Kidney (tissue), 14 donors: ENCODE results near the gene POMGNT2. TPM values are rescaled to one million over a fixed set of nuclear protein-coding genes. Genes with fewer than 3 reads are reported as not detected.
A peak's percentile ranks its signal among the peaks of the same experiment; 100 is the strongest.
"Not testable (repeated sequence)": the region's sequence is repeated elsewhere in the genome, so short reads cannot be mapped to it uniquely, and the experiment has no call there.

ENCODE experiments used
- DNase-seq, 5 donors: peaks; one replicate each; pipeline ENCODE4 v3.0.0-alpha.2; 2013 to 2020
- FAIRE-seq: peaks from 2 replicates; lab custom pipeline; 2012; peaks lifted over from hg19 to GRCh38; lab: Jason Lieb, UNC
- H3K27ac ChIP-seq, 2 donors: one replicate each; pipeline ENCODE4 v1.7.0; 2013; ENCODE audit warnings: low read depth in 2 of 2, low read length in 2 of 2, inconsistent platforms in 1 of 2
- H3K27me3 ChIP-seq: one replicate; pipeline ENCODE4 v1.7.1; 2013; ENCODE audit warnings: low read length, inconsistent platforms; ENCODE audit not compliant: control insufficient read depth, insufficient read depth
- H3K36me3 ChIP-seq, 3 donors: one replicate each; pipeline versions ENCODE4 v1.7.0 to v1.7.1; 2013; ENCODE audit warnings: low read length in 3 of 3, control low read depth in 1 of 3, inconsistent platforms in 1 of 3; ENCODE audit not compliant: insufficient read depth in 3 of 3, control insufficient read depth in 2 of 3
- H3K4me1 ChIP-seq, 3 donors: one replicate each; pipeline versions ENCODE4 v1.7.0 to v1.7.1; 2013; ENCODE audit warnings: low read length in 3 of 3, inconsistent platforms in 1 of 3, low read depth in 1 of 3; ENCODE audit not compliant: control insufficient read depth in 2 of 3, insufficient read depth in 2 of 3
- H3K4me3 ChIP-seq, 3 donors: one replicate each; pipeline versions ENCODE4 v1.7.0 to v1.8.1; 2013; ENCODE audit warnings: low read length in 3 of 3, control low read depth in 1 of 3, inconsistent platforms in 1 of 3
- H3K9ac ChIP-seq, 3 donors: one replicate each; pipeline versions ENCODE4 v1.7.0 to v1.7.1; 2013; ENCODE audit warnings: low read length in 3 of 3, control low read depth in 1 of 3, inconsistent platforms in 1 of 3
- H3K9me3 ChIP-seq, 3 donors: one replicate each; pipeline versions ENCODE4 v1.7.0 to v1.7.1; 2013; ENCODE audit warnings: low read length in 3 of 3, control low read depth in 1 of 3, inconsistent platforms in 1 of 3; ENCODE audit not compliant: control insufficient read depth in 2 of 3, insufficient read depth in 1 of 3
- CTCF ChIP-seq: IDR thresholded peaks from 3 replicates; pipeline ENCODE4 v1.5.1; 2012; ENCODE audit warnings: mild to moderate bottlenecking, moderate library complexity, borderline replicate concordance; ENCODE audit not compliant: insufficient read depth; ENCODE audit errors: extremely low read depth
- intact Hi-C: fragments of 100-400 bp; cut with DNase I; formaldehyde crosslinking; loops from one replicate; pipeline ENCODE4 v1.11.1; 2022
- polyA plus RNA-seq: library from polyadenylated mRNA; stranded (reverse); fragments of 350-450 nt; fragmentation: Illumina TruSeq; extraction: RNeasy Lipid Tissue Mini Kit (QIAGEN cat#74804); gene quantifications from one replicate; pipeline ENCODE4 v1.2.3, GENCODE V29; 2014; ENCODE audit warnings: low read depth, low replicate concordance; ENCODE audit not compliant: insufficient read depth
- total RNA-seq: library from RNA; stranded (reverse); fragmentation: NEBNext Ultra II Directional; extraction: Animal tissue kit (Norgen Biotek cat#: 25700); gene quantifications from one replicate; pipeline ENCODE4 v1.2.1, GENCODE V29; 2021
- donor health status: control.
- donor health status: control.
- donor health status: control.
- donor health status: control.
- donor health status: control.
- donor health status: DM: yes; HTN: yes; CAD: no.
- donor health status: Normal renal cell carcinoma (clear cell type).

Gene POMGNT2
- total and polyA plus RNA-seq, 2 donors from 2014 or later: 15.4 to 16.0 TPM

GRCh38 chr3:43072361-43072760, 33.5 kb downstream of the POMGNT2 start:
- FAIRE-seq: no peak
- Histone ChIP-seq H3K4me1 (no peaks in the 10 kb centered on the region), H3K27ac (no peak overlapping the region), H3K27me3 (no peaks in the 10 kb centered on the region), H3K4me3 (no peak overlapping the region), H3K9me3 (no peaks in the 10 kb centered on the region), H3K36me3 (no peaks in the 10 kb centered on the region), H3K9ac (no peak overlapping the region)
- intact Hi-C loops: no loop called here
- no peak for DNase-seq
- TF ChIP-seq CTCF: no peak

GRCh38 chr3:43071313-43071893, 34.5 kb downstream of the POMGNT2 start:
- H3K9ac ChIP-seq: no peak overlapping the region
- FAIRE-seq (no peak), DNase-seq (peak in 1 of 5 donors; percentile 6)
- H3K27ac ChIP-seq: no peak overlapping the region
- no peak overlapping the region for H3K4me3 ChIP-seq
- intact Hi-C loops: no loop called here
- no peaks in the 10 kb centered on the region for H3K9me3 ChIP-seq
- peak; percentile 23 for TF ChIP-seq CTCF
- H3K4me1 ChIP-seq: no peaks in the 10 kb centered on the region
- no peaks in the 10 kb centered on the region for H3K36me3 ChIP-seq
- no peaks in the 10 kb centered on the region for H3K27me3 ChIP-seq

- H3K9ac ChIP-seq, intact Hi-C loops, H3K27me3 ChIP-seq, H3K27ac ChIP-seq, H3K36me3 ChIP-seq, H3K4me1 ChIP-seq, FAIRE-seq, DNase-seq, H3K4me3 ChIP-seq, H3K9me3 ChIP-seq: not testable (repeated sequence)
Observed at GRCh38 chr3:43070670-43071069, 35.2 kb downstream of the POMGNT2 start.

GRCh38 chr3:43063114-43063513, 42.8 kb downstream of the POMGNT2 start:
- no peaks in the 10 kb centered on the region for H3K27me3 ChIP-seq
- DNase-seq (no peak), FAIRE-seq (no peak)
- H3K4me3 ChIP-seq: no peak overlapping the region
- no peaks in the 10 kb centered on the region for H3K4me1 ChIP-seq
- no peak for TF ChIP-seq CTCF
- no peak overlapping the region for H3K27ac ChIP-seq
- no peak overlapping the region for H3K9ac ChIP-seq
- intact Hi-C loops: no loop called here
- no peaks in the 10 kb centered on the region for H3K36me3 ChIP-seq
- H3K9me3 ChIP-seq: no peaks in the 10 kb centered on the region
